ENCODE results near the gene POLR2C.

- no peak for TF ChIP-seq POLR2A (IDR thresholded peaks at IDR 0.05)
- no peak for TF ChIP-seq POLR2AphosphoS5 (IDR thresholded peaks at IDR 0.05)
- TF ChIP-seq, protein P1, sequence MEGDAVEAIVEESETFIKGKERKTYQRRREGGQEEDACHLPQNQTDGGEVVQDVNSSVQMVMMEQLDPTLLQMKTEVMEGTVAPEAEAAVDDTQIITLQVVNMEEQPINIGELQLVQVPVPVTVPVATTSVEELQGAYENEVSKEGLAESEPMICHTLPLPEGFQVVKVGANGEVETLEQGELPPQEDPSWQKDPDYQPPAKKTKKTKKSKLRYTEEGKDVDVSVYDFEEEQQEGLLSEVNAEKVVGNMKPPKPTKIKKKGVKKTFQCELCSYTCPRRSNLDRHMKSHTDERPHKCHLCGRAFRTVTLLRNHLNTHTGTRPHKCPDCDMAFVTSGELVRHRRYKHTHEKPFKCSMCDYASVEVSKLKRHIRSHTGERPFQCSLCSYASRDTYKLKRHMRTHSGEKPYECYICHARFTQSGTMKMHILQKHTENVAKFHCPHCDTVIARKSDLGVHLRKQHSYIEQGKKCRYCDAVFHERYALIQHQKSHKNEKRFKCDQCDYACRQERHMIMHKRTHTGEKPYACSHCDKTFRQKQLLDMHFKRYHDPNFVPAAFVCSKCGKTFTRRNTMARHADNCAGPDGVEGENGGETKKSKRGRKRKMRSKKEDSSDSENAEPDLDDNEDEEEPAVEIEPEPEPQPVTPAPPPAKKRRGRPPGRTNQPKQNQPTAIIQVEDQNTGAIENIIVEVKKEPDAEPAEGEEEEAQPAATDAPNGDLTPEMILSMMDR (IDR thresholded peaks at IDR 0.05 in 8 of 11, conservative IDR thresholded peaks at IDR 0.05 in 3 of 11): no peak
These were observed 56.0 kb downstream of the POLR2C start for GRCh38 chr16:57518520-57518919.

Measured in spleen (tissue), 7 donors.